ENCODE measurements around the gene CBX3. TPM values are rescaled to one million over a fixed set of nuclear protein-coding genes. Genes with fewer than 3 reads are reported as not detected.

The CBX3 gene
- total RNA-seq, 6 experiments from 2014 or later: 115 to 150 (median 140) TPM

DNA sequence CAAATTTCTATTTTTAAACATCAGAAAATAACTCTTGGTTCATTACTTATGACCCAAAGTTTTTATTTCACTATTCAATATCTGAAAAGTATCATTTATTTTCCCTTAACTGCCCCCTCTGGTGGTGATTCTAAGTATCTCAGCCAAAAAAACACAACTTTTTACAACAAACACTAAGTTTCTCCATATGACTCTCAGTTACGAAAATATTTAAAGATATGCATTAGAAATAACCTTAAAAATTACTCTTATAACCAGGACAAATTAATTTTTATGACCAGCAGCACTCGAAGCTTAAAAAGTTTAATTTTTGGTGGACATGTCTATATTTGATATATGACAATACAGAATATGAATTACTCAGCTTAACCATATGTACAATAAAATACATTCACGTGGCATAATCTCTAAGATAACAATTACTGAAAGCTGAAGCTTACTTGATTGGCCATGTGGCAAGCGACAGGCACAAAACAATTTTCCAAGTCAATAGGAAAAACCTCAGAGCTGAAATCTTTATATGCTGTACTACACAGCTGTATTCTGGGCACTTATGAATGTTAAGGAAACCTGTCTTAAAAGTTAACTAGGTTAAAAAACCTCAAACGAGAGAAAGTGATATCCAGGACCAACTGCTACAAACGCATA, 3.3 kb upstream of the CBX3 start:
- Mint-ChIP-seq H3K4me3 (peak overlapping the region; percentile 100), H3K9me3 (peaks cover 11% of the 10 kb centered on the region), H3K27me3 (ENCODE audit: insufficient read depth) (peaks cover 27% of the 10 kb centered on the region), H3K4me1 (ENCODE audit: low read depth) (peaks cover 46% of the 10 kb centered on the region), H3K36me3 (ENCODE audit: low read depth) (peaks cover 68% of the 10 kb centered on the region), H3K27ac (peak overlapping the region; percentile 100)
- no peak for DNase-seq
- TF ChIP-seq, protein P1, sequence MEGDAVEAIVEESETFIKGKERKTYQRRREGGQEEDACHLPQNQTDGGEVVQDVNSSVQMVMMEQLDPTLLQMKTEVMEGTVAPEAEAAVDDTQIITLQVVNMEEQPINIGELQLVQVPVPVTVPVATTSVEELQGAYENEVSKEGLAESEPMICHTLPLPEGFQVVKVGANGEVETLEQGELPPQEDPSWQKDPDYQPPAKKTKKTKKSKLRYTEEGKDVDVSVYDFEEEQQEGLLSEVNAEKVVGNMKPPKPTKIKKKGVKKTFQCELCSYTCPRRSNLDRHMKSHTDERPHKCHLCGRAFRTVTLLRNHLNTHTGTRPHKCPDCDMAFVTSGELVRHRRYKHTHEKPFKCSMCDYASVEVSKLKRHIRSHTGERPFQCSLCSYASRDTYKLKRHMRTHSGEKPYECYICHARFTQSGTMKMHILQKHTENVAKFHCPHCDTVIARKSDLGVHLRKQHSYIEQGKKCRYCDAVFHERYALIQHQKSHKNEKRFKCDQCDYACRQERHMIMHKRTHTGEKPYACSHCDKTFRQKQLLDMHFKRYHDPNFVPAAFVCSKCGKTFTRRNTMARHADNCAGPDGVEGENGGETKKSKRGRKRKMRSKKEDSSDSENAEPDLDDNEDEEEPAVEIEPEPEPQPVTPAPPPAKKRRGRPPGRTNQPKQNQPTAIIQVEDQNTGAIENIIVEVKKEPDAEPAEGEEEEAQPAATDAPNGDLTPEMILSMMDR (IDR thresholded peaks at IDR 0.05): peak; percentile 93

DNA sequence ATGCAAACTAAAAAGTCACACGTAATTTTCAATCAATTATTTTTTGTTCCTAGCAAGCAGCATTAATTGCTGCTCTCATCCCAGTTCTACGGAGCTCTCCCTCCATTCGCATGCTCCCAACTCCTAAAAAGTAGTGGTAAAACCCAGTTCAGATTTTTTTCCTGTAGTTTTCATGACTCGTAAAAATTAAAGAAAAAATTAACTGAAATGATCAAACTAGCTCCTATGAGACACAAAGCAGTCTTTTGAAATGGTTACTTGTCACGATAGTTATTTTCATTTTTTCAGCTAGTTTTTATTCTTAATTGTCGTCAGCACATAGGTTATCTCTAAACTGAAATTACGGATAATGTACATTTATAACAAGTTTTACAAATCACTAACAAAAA, 2.8 kb upstream of the CBX3 start:
- Mint-ChIP-seq H3K27ac (peak overlapping the region; percentile 100), H3K27me3 (ENCODE audit: insufficient read depth) (peaks cover 27% of the 10 kb centered on the region), H3K36me3 (ENCODE audit: low read depth) (peaks cover 68% of the 10 kb centered on the region), H3K4me1 (ENCODE audit: low read depth) (peaks cover 46% of the 10 kb centered on the region), H3K9me3 (peaks cover 11% of the 10 kb centered on the region), H3K4me3 (peak overlapping the region; percentile 100)
- no peak for DNase-seq
- TF ChIP-seq, protein P1 (IDR thresholded peaks at IDR 0.05): no peak

DNA sequence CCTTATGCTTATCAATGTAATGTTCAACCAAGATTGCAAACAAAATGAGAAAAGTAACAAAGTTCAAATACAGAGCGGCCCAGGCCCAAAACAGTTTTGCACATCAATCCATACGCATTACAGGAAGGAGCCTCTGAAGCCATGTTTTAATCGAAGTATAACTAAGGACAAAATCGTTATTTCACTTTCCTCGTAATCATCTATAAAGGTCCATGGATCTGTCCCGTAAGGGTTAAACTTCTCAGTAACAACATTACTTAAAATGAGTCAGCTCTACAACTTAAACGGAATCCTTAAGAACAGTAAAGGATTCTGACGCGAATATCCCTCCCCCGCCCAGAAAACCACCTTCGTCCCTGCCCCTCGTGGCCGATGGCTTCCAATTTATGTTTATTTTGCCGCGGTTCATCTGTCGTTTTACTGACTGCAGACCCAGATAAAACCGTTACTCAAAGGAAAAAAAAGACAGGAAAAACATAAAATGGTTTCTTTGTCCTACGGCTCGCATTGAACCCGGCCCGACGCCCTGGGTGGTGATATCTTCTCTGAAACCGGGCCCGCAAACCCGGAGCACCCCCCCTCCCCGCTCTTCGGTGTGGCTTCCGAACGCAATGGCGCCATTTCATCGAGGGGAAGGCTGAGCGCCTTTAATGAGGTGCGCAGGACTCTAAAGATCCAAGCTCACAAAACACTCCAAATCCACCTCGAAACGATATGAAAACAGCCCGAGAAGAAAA, 2.1 kb upstream of the CBX3 start:
- peak overlapping the region; percentile 100 for H3K4me3 Mint-ChIP-seq
- TF ChIP-seq, protein P1 (IDR thresholded peaks at IDR 0.05): no peak
- peak overlapping the region; percentile 100 for H3K27ac Mint-ChIP-seq
- H3K36me3 Mint-ChIP-seq (ENCODE audit: low read depth): peaks cover 71% of the 10 kb centered on the region
- peaks cover 11% of the 10 kb centered on the region for H3K9me3 Mint-ChIP-seq
- H3K4me1 Mint-ChIP-seq (ENCODE audit: low read depth): peaks cover 46% of the 10 kb centered on the region
- peaks cover 22% of the 10 kb centered on the region for H3K27me3 Mint-ChIP-seq (ENCODE audit: insufficient read depth)
- no peak for DNase-seq

DNA sequence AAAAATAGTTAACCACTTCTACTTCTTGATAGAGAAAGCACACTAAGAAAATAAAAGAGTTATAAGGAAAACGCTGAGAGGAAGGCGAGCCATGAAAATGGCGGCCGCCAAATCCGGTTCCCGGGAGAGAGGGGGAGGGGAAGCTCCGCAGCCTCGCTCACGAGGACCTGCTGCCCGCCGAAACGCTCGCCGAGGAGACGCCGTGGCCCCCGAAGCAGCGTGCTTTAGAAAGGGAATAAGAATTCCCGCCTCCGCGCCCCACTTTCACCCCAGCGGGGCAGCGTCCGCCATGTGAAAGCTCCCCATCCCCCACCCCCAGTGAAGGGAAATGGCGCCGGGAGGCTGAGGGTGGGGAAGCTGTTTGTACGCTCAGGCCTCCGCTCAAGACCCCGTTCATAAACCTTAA, 1.5 kb upstream of the CBX3 start:
- H3K27me3 Mint-ChIP-seq (ENCODE audit: insufficient read depth): peaks cover 22% of the 10 kb centered on the region
- TF ChIP-seq, protein P1 (IDR thresholded peaks at IDR 0.05): no peak
- H3K9me3 Mint-ChIP-seq: peaks cover 11% of the 10 kb centered on the region
- H3K36me3 Mint-ChIP-seq (ENCODE audit: low read depth): peaks cover 76% of the 10 kb centered on the region
- peaks cover 49% of the 10 kb centered on the region for H3K4me1 Mint-ChIP-seq (ENCODE audit: low read depth)
- peak overlapping the region; percentile 100 for H3K27ac Mint-ChIP-seq
- peak overlapping the region; percentile 100 for H3K4me3 Mint-ChIP-seq
- peak; percentile 55 for DNase-seq

DNA sequence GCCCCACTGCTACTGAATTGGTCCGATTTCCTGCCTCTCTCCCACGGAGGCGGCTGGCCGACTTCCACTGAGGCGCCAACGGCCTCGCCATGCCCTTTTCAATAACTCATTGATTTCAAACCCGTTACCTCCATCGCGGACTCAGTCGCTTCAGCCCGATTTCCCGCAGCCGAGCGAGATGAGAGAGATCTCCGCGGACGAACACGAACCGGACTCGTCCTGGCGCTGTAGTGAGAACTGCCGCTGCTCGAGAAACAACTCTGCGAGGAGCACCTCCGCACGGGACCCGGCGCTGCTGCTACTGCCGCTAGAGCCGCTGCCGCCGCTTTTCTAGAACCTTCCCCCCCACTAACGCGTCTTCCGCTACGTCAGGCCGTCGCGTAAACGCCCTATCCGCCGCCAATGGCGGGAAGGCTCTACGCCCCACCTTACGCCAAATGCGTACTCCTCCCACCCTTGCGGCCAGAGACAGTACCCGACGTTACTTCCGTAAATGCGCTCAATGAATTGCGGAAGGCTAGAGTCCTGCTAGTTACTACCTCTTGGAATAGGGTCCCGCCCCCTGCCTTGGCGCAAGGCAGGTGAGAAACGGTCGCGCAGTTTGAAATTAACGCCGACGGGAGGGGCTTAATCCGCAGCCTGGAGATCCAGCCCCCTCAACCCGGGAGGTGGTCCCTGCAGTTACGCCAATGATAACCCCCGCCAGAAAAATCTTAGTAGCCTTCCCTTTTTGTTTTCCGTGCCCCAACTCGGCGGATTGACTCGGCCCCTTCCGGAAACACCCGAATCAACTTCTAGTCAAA, 900 bp upstream of the CBX3 start, which contains the start of gene HNRNPA2B1:
Gene HNRNPA2B1, minus strand, starts transcription at position 303 of the 803 bp plus-strand sequence. Its CDS starts 169 bp downstream, at position 134.
- H3K4me1 Mint-ChIP-seq (ENCODE audit: low read depth): peaks cover 49% of the 10 kb centered on the region
- H3K27ac Mint-ChIP-seq: peak within 1 kb of the TSS; percentile 100
- H3K27me3 Mint-ChIP-seq (ENCODE audit: insufficient read depth): peaks cover 22% of the 10 kb centered on the region
- H3K9me3 Mint-ChIP-seq: peaks cover 11% of the 10 kb centered on the region
- peak within 1 kb of the TSS; percentile 100 for H3K4me3 Mint-ChIP-seq
- TF ChIP-seq, protein P1 (IDR thresholded peaks at IDR 0.05): 0 out of 2 replicates have a peak, but pooled peaks have one; percentile 3
- peak; percentile 92 for DNase-seq
- peaks cover 76% of the 10 kb centered on the region for H3K36me3 Mint-ChIP-seq (ENCODE audit: low read depth)
